IMR-90 (cell line): Measurements from ENCODE around the gene CTIF. TPM values are rescaled to one million over a fixed set of nuclear protein-coding genes. Genes with fewer than 3 reads are reported as not detected.
A peak's percentile ranks its signal among the peaks of the same experiment; 100 is the strongest.

Source experiments
- ATAC-seq: fragments of 200-7000 bp; cut with Tn5 transposase; 2 replicates; pipeline ENCODE4 v1.9.1; 2020; ENCODE audit warnings: low read depth, mild to moderate bottlenecking, moderate library complexity
- BruUV-seq: library from RNA; stranded (reverse); fragments of 400-500 nt; replicated peaks from 2 replicates; lab custom pipeline; 2021; lab: Mats Ljungman, UMichigan
- CTCF ChIA-PET: fragments of 300-600 bp; formaldehyde crosslinking; extraction: SDS; loops from one replicate; lab custom pipeline; 2021; ENCODE audit warnings: antibody characterized with exemption; lab: Yijun Ruan, JAX
- POLR2A ChIA-PET: fragments of 300-600 bp; sonication (Branson Sonifier 250); formaldehyde crosslinking; loops from one replicate; lab custom pipeline; 2022; ENCODE audit warnings: antibody characterized with exemption; ENCODE audit not compliant: unreplicated experiment; lab: Charles Lee
- DNase-seq: peaks from one replicate; pipeline ENCODE4 v3.0.0; 2013
- H2AFZ ChIP-seq: replicated peaks from 2 replicates; pipeline ENCODE3; 2013; ENCODE audit warnings: low read length, mild to moderate bottlenecking; ENCODE audit not compliant: poor library complexity
- H2AK5ac ChIP-seq: 2 replicates; pipeline ENCODE4 v1.6.1; 2013; ENCODE audit warnings: low read depth, low read length, inconsistent platforms
- H2AK9ac ChIP-seq: replicated peaks from 2 replicates; pipeline ENCODE3; 2013; ENCODE audit warnings: mild to moderate bottlenecking, low read depth, low read length, moderate library complexity; ENCODE audit not compliant: poor library complexity
- H2BK120ac ChIP-seq: 2 replicates; pipeline ENCODE4 v1.6.1; 2013; ENCODE audit warnings: low read depth, low read length, inconsistent platforms
- H2BK15ac ChIP-seq: 3 replicates; pipeline ENCODE4 v1.6.1; 2013; ENCODE audit warnings: low read depth, low read length, inconsistent platforms
- H2BK20ac ChIP-seq: 2 replicates; pipeline ENCODE4 v1.6.1; 2013; ENCODE audit warnings: low read depth, mild to moderate bottlenecking, inconsistent platforms, low read length, moderate library complexity
- H2BK5ac ChIP-seq: 2 replicates; pipeline ENCODE4 v1.6.1; 2013; ENCODE audit warnings: mild to moderate bottlenecking, low read depth, low read length, inconsistent platforms; ENCODE audit not compliant: poor library complexity, severe bottlenecking
- H3K14ac ChIP-seq: replicated peaks from 2 replicates; pipeline ENCODE4 v1.6.1; 2013; ENCODE audit warnings: low read depth, low read length, inconsistent platforms
- H3K18ac ChIP-seq: 2 replicates; pipeline ENCODE4 v1.6.1; 2013; ENCODE audit warnings: low read depth, low read length, control low read depth
- H3K23ac ChIP-seq: 2 replicates; pipeline ENCODE4 v1.6.1; 2013; ENCODE audit warnings: low read depth, low read length, inconsistent platforms
- H3K27ac ChIP-seq: 2 replicates; pipeline ENCODE4 v1.5.1; 2013; ENCODE audit warnings: mild to moderate bottlenecking, control low read depth, low read length; ENCODE audit not compliant: insufficient read depth
- H3K27me3 ChIP-seq: 2 replicates; pipeline ENCODE4 v1.6.1; 2013; ENCODE audit warnings: low read length; ENCODE audit not compliant: control insufficient read depth, insufficient read depth
- H3K36me3 ChIP-seq: 2 replicates; pipeline ENCODE4 v1.6.1; 2013; ENCODE audit warnings: low read length, mixed read lengths; ENCODE audit not compliant: control insufficient read depth, insufficient read depth
- H3K4ac ChIP-seq: 2 replicates; pipeline ENCODE4 v1.6.1; 2013; ENCODE audit warnings: low read depth, low read length, inconsistent platforms
- H3K4me1 ChIP-seq: 2 replicates; pipeline ENCODE4 v1.6.1; 2013; ENCODE audit warnings: low read length, mixed read lengths; ENCODE audit not compliant: control insufficient read depth, insufficient read depth
- H3K4me2 ChIP-seq: 2 replicates; pipeline ENCODE4 v1.6.1; 2013; ENCODE audit warnings: low read depth, mild to moderate bottlenecking, control low read depth, low read length, moderate library complexity
- H3K4me3 ChIP-seq: 2 replicates; pipeline ENCODE4 v1.5.1; 2013; ENCODE audit warnings: low read depth, mild to moderate bottlenecking, control low read depth, low read length, moderate library complexity; ENCODE audit not compliant: insufficient read depth
- H3K56ac ChIP-seq: 2 replicates; pipeline ENCODE4 v1.6.1; 2013; ENCODE audit warnings: low read length, inconsistent platforms; ENCODE audit not compliant: insufficient read depth; ENCODE audit errors: extremely low read depth
- H3K79me1 ChIP-seq, 2 experiments: 2 replicates each; pipeline ENCODE4 v1.6.1; 2013; ENCODE audit warnings: low read length in 2 of 2, inconsistent platforms in 1 of 2, low read depth in 1 of 2
- H3K9ac ChIP-seq: 2 replicates; pipeline ENCODE4 v1.6.1; 2013; ENCODE audit warnings: low read depth, low read length, control low read depth
- H3K9me1 ChIP-seq: 2 replicates; pipeline ENCODE4 v1.6.1; 2013; ENCODE audit warnings: low read length, inconsistent platforms; ENCODE audit not compliant: insufficient read depth
- H3K9me3 ChIP-seq: 2 replicates; pipeline ENCODE4 v1.6.1; 2013; ENCODE audit warnings: low read length; ENCODE audit not compliant: control insufficient read depth, insufficient read depth
- H4K20me1 ChIP-seq: 2 replicates; pipeline ENCODE4 v1.6.1; 2013; ENCODE audit warnings: low read length, inconsistent platforms; ENCODE audit not compliant: insufficient read depth
- H4K5ac ChIP-seq: 2 replicates; pipeline ENCODE4 v1.6.1; 2013; ENCODE audit warnings: mild to moderate bottlenecking, low read depth, low read length, control low read depth
- H4K8ac ChIP-seq, 2 experiments: 2 replicates each; pipeline ENCODE4 v1.6.1; 2013; ENCODE audit warnings: low read depth in 2 of 2, low read length in 2 of 2, control low read depth in 1 of 2, inconsistent platforms in 1 of 2
- H4K91ac ChIP-seq: 2 replicates; pipeline ENCODE4 v1.6.1; 2013; ENCODE audit warnings: low read depth, low read length, inconsistent platforms; ENCODE audit not compliant: insufficient read depth
- RCOR1 ChIP-seq: IDR thresholded peaks from 2 replicates; pipeline ENCODE4 v1.6.1; 2012; ENCODE audit warnings: mild to moderate bottlenecking, low read length, improper control_type of control experiment; ENCODE audit not compliant: insufficient replicate concordance
- WGBS, 2 experiments: methylation state at CpG; one replicate each; pipeline versions ENCODE4 v1.1.5 to v1.1.7; 2013; ENCODE audit warnings: missing lambda C conversion rate in 2 of 2; ENCODE audit not compliant: insufficient read length in 1 of 2; ENCODE audit errors: extremely low coverage in 2 of 2; 5-methylcytosine and 5-hydroxymethylcytosine counted together
- dilution Hi-C: fragments of 300-500 bp; cut with HindIII; formaldehyde crosslinking; loops from one replicate; pipeline ENCODE4 v1.14.3; 2018; ENCODE audit warnings: low sequenced_read_pairs; ENCODE audit not compliant: unreplicated experiment
- in situ Hi-C: fragments of 300-500 bp; cut with MboI; formaldehyde crosslinking; loops from 3 replicates; pipeline ENCODE4 v1.14.3; 2019; ENCODE audit warnings: low sequenced_read_pairs, inconsistent platforms, mixed read lengths
- intact Hi-C: fragments of 100-400 bp; cut with micrococcal nuclease; formaldehyde crosslinking; loops from 2 replicates; pipeline ENCODE4 v1.10.0; 2022
- polyA plus RNA-seq, 3 experiments: library from polyadenylated mRNA; depleted of rRNA; stranded (reverse); fragments of >200 nt; gene quantifications; 2 replicates each; pipeline ENCODE4 v1.2.3, GENCODE V29; 2012; ENCODE audit warnings: low replicate concordance in 1 of 3
- total RNA-seq: library from RNA; depleted of rRNA; stranded (reverse); fragments of >200 nt; gene quantifications from 2 replicates; pipeline ENCODE4 v1.2.3, GENCODE V29; 2012
- TF ChIP-seq, protein P1 (sequence below): fragments of 150-350 bp; IDR thresholded peaks from 2 replicates; pipeline ENCODE4 v1.6.1; 2016; ENCODE audit warnings: low read depth, mild to moderate bottlenecking, low read length, moderate library complexity, borderline replicate concordance

Gene CTIF
- total and polyA plus RNA-seq, 2 of the 4 experiments (the other 2 are of a cell fraction), result 25.1 to 57.0 TPM

DNA sequence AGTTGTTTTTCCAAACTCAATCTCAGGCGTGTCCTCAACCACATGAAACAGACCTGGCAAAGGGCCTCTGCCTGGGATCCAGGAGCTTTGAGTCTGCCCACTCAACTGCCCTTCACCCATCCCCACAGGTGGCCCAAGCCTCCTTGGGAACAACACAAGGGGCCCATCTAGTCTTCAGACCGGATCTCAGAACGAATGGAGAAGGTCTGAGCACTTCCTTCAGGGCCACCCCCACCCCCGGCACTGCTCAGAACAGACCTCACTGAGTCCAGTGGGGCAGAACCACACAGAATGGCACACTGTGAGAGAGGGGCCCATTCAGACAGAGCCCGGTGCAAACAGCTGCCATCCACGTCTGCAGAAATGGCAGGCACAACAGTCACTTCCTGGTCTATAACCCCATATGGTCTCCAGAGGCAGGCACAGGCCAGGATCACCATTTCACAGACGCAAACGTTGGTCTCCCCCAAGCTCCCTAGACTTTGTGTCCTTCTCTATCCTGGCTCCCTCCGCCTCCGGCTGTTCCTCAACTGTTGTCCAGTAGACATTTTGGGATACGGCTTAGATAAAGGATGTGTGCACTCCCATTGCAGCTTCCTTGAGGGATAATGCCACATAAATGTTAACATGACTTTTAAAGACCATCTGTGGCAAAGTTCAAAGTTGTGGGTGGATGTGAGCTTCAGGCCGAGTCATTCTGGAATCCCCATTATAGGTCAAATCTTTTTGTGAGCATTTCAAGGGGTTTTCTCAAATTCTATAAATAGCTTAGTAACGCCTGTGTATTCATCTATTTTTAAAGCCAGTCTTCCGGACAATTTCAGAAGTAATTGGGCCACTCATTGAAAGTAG lies 262.3 kb downstream of the CTIF start:
- Histone ChIP-seq H2BK120ac (peak overlapping the region; percentile 30; the same call in 1 of the 2 replicates), H3K4me3 (no peak overlapping the region), H3K18ac (no peak overlapping the region), H3K9ac (no peak overlapping the region), H4K91ac (no peak overlapping the region), H2AFZ (no peak overlapping the region), H3K4ac (peak overlapping the region; percentile 10; the same call in 1 of the 2 replicates), H3K23ac (peak overlapping the region; percentile 16; the same call in 1 of the 2 replicates), H2AK5ac (peak overlapping the region; percentile 11; the same call in 1 of the 2 replicates), H3K4me2 (no peak overlapping the region), H3K9me1 (peaks cover 42% of the 10 kb centered on the region), H4K20me1 (peaks cover 25% of the 10 kb centered on the region), H3K9me3 (no peaks in the 10 kb centered on the region), H3K56ac (no peak overlapping the region), H3K79me1 (peaks cover 38 to 90% of the 10 kb centered on the region in 2 experiments; a peak in 3 of 4 replicates), H2AK9ac (peak overlapping the region; percentile 6), H3K27ac (peak overlapping the region; percentile 12; the same call in 1 of the 2 replicates), H4K5ac (no peak overlapping the region), H2BK20ac (peak overlapping the region; percentile 16; the same call in 1 of the 2 replicates), H3K27me3 (no peaks in the 10 kb centered on the region), H4K8ac (peak overlapping the region in 1 of 2 experiments; percentile 44; a peak in 1 of 4 replicates), H3K14ac (peak overlapping the region; percentile 65), H3K4me1 (peaks cover 12% of the 10 kb centered on the region), H3K36me3 (peaks cover 60% of the 10 kb centered on the region), H2BK5ac (peak overlapping the region; percentile 6), H2BK15ac (peak overlapping the region; percentile 2; the same call in 1 of the 3 replicates)
- dilution Hi-C loops, result no loop called here
- peak; percentile 33 for TF ChIP-seq RCOR1
- TF ChIP-seq, protein P1, sequence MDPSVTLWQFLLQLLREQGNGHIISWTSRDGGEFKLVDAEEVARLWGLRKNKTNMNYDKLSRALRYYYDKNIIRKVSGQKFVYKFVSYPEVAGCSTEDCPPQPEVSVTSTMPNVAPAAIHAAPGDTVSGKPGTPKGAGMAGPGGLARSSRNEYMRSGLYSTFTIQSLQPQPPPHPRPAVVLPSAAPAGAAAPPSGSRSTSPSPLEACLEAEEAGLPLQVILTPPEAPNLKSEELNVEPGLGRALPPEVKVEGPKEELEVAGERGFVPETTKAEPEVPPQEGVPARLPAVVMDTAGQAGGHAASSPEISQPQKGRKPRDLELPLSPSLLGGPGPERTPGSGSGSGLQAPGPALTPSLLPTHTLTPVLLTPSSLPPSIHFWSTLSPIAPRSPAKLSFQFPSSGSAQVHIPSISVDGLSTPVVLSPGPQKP, result no peak
- no TSS peak for BruUV-seq
- ChIA-PET CTCF (no interaction called here), POLR2A (no interaction called here)
- ATAC-seq, result peak; percentile 68
- intact Hi-C loops, result no loop called here
- DNase-seq, result peak; percentile 78
- in situ Hi-C loops, result no loop called here
- 75% methylated on average over 4 of the region's 14 CpGs; no CpG with 5 or more reads in 1 of the 2 experiments for WGBS, 2 experiments
